HepG2 (cell line): ENCODE measurements around the gene FBH1. TPM values are rescaled to one million over a fixed set of nuclear protein-coding genes. Genes with fewer than 3 reads are reported as not detected.

Experiments used
- ASH2L ChIP-seq: fragments of 300-600, 200-600 bp; sonication (generic); IDR thresholded peaks from 2 replicates; pipeline ENCODE4 v1.7.0; 2017; ENCODE audit warnings: low read depth, mild to moderate bottlenecking, moderate library complexity, mixed read lengths, low read length; ENCODE audit not compliant: insufficient read length
- BCL6 ChIP-seq: IDR thresholded peaks from 2 replicates; pipeline ENCODE4 v1.6.1; 2016; ENCODE audit warnings: missing genetic modification reagents, missing compliant biosample characterization
- HNRNPH1 ChIP-seq: fragments of 200-400 bp; formaldehyde crosslinking; optimal IDR thresholded peaks from 2 replicates; pipeline ENCODE3; 2017; ENCODE audit warnings: mild to moderate bottlenecking, low read depth, low read length
- IRF1 ChIP-seq: sonication (generic); formaldehyde crosslinking; IDR thresholded peaks from 2 replicates; pipeline ENCODE4 v1.4.0; 2020; ENCODE audit warnings: low read depth, mild to moderate bottlenecking, missing genetic modification reagents
- RNF2 ChIP-seq: fragments of 450-650 bp; conservative IDR thresholded peaks from 2 replicates; pipeline ENCODE4 v1.6.1; 2016; ENCODE audit warnings: low read depth
- polyA plus RNA-seq, 8 experiments: library from polyadenylated mRNA; depleted of rRNA in 3 of 8; stranded (reverse) in 7 of 8; unstranded in 1 of 8; fragments of >200 nt; fragmentation: Illumina TruSeq in 4 of 8; extraction: Trizol in 4 of 8; gene quantifications; 2 replicates each; pipeline versions ENCODE4 v1.2.1 to v1.2.3, GENCODE V29; 2011 to 2016; ENCODE audit warnings: low read depth in 4 of 8, missing spikeins in 1 of 8, mixed read lengths in 1 of 8; ENCODE audit not compliant: insufficient read depth in 1 of 8
- total RNA-seq, 5 experiments: library from RNA; depleted of rRNA; stranded (reverse); fragments of >200 nt; fragmentation: Illumina TruSeq; extraction: Trizol; gene quantifications; 2 replicates each; pipeline ENCODE4 v1.2.3, GENCODE V29; 2016; ENCODE audit warnings: low read depth in 1 of 5
- TF ChIP-seq, protein P1 (sequence below): sonication (generic); formaldehyde crosslinking; IDR thresholded peaks from 2 replicates; pipeline ENCODE4 v1.9.0; 2021; ENCODE audit warnings: missing genetic modification reagents, borderline replicate concordance
- TF ChIP-seq, protein P2 (sequence below): sonication (generic); formaldehyde crosslinking; IDR thresholded peaks from 2 replicates; pipeline ENCODE4 v1.5.0; 2020; ENCODE audit warnings: mild to moderate bottlenecking, missing genetic modification reagents, moderate library complexity

FBH1 gene
- total and polyA plus RNA-seq, 2 of the 13 experiments (the other 11 are each of a cell fraction or from before 2014, with no cell fraction given): 48.8 to 60.3 TPM

DNA sequence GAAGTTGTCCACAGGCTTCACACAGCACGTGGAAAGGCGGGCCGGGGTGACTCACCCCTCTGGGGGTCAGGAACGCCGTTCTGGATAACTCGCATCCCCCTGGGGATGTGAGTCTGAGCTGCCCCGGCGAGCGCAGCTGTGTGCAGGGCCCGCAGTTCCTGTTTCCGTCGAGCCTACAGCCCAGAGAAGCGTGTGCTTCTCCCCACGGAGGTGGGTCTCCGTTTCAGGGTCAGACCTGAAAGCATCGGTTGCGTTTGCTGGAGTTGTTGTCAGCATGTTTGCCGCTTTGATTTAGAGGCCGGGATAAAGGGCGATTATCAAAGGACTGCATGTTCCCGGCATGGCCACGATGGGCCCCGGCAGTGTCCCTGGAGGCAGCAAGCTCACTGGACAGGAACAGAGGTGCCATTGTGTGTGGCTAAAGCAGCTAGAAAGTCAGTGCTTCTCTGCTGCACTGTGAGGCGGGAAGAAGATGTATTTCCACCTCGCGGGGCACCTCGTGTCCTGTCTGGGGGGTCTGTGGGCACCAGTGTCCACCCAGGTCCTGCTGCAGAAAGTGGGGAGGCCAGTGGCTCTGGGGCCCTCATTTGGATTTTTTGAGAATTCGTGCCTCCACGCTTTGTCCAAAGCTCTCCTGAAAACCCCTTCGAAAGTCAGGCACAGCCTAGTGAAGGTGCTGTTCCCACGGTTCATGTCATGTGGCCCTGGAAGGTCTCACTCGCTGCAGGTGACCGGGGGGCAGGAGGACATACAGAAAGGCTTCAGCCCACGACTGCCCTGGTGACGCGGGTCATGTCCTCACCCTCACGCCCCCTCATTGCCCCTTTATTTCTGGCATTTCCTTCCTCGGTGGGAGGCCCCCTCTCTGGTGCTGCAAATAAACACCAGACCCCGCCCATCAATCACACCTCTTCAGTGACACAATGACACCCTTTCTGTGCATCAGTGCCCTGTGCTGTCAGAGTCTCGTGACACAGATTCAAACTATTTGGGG, 49.4 kb upstream of the FBH1 start (continued):
- TF ChIP-seq, protein P1, sequence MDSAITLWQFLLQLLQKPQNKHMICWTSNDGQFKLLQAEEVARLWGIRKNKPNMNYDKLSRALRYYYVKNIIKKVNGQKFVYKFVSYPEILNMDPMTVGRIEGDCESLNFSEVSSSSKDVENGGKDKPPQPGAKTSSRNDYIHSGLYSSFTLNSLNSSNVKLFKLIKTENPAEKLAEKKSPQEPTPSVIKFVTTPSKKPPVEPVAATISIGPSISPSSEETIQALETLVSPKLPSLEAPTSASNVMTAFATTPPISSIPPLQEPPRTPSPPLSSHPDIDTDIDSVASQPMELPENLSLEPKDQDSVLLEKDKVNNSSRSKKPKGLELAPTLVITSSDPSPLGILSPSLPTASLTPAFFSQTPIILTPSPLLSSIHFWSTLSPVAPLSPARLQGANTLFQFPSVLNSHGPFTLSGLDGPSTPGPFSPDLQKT: no peak
- no peak for TF ChIP-seq IRF1 (CRISPR knock-in tag)
- TF ChIP-seq BCL6 (CRISPR knock-in tag): 0 out of 2 replicates have a peak, but pooled peaks have one; percentile 19
- no peak; the same call in 1 of the 2 replicates for TF ChIP-seq RNF2
- TF ChIP-seq, protein P2, sequence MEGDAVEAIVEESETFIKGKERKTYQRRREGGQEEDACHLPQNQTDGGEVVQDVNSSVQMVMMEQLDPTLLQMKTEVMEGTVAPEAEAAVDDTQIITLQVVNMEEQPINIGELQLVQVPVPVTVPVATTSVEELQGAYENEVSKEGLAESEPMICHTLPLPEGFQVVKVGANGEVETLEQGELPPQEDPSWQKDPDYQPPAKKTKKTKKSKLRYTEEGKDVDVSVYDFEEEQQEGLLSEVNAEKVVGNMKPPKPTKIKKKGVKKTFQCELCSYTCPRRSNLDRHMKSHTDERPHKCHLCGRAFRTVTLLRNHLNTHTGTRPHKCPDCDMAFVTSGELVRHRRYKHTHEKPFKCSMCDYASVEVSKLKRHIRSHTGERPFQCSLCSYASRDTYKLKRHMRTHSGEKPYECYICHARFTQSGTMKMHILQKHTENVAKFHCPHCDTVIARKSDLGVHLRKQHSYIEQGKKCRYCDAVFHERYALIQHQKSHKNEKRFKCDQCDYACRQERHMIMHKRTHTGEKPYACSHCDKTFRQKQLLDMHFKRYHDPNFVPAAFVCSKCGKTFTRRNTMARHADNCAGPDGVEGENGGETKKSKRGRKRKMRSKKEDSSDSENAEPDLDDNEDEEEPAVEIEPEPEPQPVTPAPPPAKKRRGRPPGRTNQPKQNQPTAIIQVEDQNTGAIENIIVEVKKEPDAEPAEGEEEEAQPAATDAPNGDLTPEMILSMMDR: peak; percentile 5; the same call in 1 of the 2 replicates
- TF ChIP-seq ASH2L: peak; percentile 73
- no peak for TF ChIP-seq HNRNPH1
